Right lobe of liver (tissue), 4 donors: ENCODE data around the gene GRPEL2.

ENCODE experiments used
- CTCF ChIP-seq, 4 donors: fragments of 200-600 bp in 3 of 4; fragments of 450-650 bp in 1 of 4; IDR thresholded peaks; one replicate each; pipeline versions ENCODE4 v1.5.1 to v1.8.0; 2016 to 2022; ENCODE audit warnings: antibody characterized with exemption in 4 of 4, mild to moderate bottlenecking in 2 of 4
- POLR2A ChIP-seq: fragments of 450-650 bp; IDR thresholded peaks from one replicate; pipeline ENCODE4 v1.6.1; 2017; ENCODE audit warnings: antibody characterized with exemption, mild to moderate bottlenecking
- donor health status: DM: no; HTN: no; CAD: no.
- donor health status: DM: no; HTN: no; CAD: no.
- donor health status: DM: no; HTN: yes; CAD: no.

GRCh38 chr5:149338364-149338763 lies 6.9 kb upstream of the GRPEL2 start:
- no peak for TF ChIP-seq POLR2A
- no peak for TF ChIP-seq CTCF (IDR thresholded peaks at IDR 0.05)
